ENCODE results near the gene ZFP1.

The ZFP1 gene

DNA sequence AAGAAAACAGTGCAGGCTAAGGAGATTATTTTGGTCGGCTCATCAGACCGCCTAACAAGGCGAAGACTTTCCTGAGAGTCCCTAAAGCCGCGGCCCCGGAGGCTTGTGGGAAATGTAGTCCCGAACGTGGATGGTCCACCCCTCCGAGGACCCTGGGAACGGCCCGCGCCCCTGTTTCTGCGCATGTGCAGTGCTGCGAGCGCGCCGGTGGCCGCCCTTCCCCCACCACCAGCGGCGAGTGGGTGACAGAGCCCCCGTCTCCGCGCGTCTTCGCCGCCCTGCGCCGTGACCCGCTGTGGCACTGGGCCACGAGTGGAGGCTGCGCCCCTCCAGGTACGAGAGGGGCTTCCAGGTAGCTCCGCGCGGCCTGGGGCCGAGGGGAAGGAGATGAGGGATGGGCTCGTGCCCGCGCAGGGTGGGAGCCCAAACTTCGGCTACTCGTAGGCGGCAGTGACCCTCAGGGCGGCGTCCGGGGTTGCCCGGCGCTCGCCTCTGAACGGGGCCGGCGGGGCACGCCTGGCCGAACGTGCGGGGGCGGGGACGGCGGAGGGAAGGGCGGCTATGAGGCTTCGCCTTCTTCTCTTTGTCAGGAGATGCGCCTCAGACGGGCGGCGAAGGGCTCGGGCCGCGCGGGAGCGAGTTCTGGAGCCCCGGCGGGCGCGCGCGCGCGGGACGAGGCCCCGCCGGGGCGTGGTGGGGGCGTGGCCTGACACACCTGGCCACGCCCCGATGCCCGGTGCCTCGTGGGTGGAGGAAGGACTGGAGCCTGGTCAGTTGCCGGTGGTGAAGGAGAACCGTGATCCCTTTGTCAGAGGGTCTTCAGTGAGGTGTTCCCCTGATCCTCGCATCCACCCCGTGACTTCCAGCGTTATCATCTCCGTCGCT, at the start of gene ZFP1:
TSS of gene ZFP1 (plus strand) at position 214 of the 885 bp plus-strand sequence. CDS start 4,428 bp downstream, outside the sequence.
- DNase-seq, result peak; percentile 95

DNA sequence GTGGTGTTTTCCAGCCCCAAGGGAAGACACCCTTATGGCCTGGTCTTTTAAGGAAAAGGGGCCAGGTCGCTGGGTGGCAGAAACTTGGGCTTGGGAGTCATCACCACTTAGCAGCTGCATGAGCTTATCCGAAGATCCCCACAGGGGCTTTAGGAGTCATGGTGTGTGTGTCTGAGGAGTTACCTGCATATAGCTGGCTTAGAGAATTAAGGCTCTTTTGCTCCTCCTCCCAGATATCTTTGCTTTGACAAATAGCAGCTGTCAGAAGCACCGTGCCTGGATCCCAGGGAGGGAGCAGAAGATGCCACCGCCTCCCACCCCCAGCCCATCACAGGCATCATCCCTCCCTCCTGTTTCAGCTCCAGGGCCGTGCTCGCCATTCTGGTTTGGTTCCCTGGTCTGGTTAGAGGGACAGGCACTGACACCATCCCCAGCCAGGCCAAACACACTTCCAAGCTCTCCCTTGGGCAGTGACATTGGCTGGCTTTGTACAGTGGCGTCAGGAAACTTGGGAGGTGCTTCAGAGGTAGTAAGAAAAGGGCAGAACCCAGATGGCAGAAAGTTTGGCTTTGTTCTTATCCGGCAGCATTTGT, 49.2 kb upstream of the ZFP1 start:
- no peak for DNase-seq

DNA sequence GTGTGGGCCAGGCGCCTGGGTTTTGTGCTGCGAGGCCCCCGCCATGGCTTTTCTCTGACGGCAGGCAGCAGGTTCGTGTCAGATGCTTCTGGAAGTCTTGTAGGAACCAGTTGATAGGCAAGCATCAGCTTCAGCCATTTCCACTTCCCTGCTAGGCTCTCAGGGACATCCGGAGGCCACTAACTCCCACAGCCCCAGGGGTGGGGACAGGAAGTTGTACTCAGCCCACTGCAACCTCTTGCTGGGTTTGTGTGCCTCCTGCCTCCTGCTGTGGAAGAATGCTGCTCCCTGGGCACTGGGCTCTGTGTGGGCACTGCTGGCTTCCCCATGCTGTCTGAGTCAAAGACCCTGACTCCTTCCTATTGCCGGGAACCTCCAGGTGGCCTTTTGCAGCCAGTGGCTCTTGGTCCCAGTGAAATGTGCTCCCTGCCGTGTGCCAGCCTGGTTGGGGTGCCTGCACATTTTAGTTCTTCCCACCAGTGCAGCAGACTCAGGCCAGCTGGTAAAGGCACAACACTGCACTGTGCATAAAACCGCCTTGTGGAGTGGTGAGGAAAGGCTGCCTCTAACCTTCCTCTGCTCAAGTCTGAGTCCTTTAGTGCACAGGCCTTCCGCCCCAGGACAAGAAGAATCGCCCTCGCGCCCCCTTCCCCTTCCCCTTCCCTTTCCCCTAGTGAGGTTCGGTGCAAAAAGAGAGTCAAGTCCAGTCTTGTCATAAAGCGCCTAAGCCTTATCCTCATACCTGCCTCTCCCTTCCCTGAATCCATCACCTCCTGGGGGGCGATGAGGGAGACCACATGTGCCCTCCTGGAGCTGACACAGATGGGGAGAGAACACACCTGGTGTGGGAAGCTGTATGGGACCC, 48.4 kb upstream of the ZFP1 start:
- peak; percentile 45 for DNase-seq

DNA sequence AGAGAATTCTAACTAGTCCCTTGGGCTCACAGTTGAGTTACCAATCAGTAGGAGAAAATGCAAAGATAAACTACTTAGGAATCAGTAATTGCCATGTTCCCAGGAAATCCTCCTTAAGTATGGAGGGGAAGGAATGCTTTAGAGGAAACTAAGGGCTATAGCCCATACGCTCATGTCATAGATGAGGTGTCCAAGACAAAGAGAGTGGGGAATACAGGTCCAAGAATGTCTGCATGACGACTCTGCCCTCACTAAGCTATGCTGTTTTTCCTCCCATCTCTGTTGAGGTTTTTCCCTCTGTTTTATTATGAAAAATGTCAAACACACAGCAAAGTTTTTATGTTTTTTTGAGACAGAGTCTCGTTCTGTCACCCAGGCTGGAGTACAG, 47.7 kb upstream of the ZFP1 start:
- no peak for DNase-seq

DNA sequence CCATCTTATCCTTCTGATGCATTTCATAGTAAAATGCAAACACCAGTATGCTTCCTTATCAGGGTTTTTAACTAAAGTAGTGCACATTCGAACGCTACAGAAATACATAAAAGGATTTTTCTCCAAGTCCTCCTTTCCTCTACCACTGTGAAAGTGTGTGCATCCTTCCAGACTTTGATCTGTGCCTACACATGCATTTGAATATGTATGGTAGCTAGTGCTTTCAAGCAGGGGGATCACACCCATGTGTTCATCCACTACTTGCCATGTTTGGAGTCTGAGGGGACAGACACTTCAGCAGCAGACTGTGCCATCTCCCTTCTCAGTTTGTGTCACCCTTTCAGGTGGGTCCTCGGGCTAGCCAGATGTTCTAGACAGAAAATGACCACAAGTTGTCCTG, 46.7 kb upstream of the ZFP1 start:
- DNase-seq, result no peak

DNA sequence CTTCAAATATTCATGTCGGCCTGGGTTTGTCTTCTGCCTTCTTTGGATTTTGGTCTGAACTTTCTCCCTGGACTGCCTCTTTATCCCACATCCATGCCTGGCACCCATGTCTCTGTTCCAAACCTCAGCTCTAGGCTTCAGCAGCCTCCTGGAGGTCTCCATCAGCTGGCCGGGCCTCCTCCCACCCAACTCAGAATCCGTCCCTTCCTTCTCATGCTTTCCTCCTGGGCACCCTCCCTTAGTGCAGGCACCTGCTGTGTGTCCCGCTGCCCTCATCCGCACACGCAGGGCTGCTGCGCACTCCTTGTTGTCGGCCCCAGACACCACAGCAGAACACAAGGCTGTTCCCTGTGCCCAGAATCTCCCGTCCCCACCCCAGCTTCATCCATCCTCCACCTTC, 45.7 kb upstream of the ZFP1 start:
- DNase-seq, result no peak

DNA sequence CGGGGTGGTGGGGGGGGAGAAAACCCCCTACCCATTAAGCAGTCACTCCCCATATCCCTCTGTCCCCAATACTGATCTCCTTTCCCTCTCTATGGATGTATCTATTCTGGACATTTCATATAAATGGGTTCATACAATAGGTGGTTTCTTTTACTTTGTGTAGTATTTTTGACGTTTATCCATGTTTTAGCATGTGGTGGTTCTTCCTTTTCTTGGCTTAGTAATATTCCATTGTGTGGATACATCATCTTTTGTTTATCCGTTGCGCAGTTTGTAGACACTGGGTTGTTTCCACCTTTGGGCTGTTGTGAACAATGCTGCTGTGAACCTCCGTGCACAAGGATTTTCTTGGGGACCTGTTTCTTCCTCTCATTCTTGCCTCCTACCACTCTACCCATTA, 44.3 kb upstream of the ZFP1 start:
- no peak for DNase-seq

DNA sequence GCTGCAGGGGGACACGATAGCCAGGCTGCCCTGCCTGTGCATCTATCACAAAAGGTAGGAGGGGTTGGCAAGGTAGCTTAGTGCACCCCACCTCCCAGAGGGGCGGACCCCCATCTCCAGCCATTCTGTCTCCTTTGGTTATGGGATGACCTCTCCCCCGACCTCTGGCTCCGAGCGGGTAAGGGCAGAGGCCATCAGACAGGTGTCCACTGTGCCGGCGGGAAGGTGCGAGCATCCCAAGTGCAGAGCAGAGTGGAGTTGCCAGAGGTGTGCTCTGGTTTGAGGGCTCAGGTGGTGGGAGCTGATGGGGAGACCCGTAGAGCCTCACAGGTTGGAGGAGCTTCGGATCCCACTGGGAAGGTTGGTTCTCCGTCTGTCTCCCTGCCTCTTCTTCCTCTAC, 43.5 kb upstream of the ZFP1 start:
- no peak for DNase-seq

DNA sequence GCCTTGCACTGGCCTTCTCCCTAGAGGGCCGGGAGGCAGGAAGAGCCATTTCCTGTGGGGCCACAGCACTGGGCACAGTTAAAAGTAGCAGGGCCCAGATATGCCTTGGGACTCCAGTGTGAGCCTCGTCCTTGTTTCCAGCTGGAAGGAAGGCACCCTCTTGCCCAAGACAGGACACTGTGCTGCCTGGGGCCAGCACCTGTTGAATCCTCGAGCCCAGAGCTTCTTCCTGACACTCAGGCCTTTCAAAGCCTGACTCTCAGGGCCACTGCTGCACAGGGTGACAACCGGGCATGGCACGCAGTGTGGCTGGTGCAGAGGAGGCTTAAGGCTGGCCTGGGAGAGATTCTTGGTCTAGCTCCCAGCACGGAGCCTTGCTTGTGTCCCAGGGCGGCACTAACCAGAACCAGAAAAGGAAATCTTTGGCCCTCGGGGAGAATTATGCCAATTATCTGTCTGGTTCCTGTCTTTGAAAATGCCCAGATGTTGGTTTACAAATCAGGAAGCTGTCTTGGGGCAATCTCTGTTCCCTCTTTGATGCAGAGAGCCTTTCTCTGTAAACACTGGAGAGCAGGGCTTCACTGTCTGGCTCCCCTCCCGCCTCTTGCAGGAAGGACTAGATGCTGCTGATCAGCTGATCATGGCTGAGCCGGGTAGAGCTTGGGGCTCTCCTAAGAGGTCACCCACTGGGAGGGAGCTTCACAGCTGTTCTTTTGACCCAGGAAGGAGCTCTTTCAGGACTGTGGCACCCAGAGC, 42.8 kb upstream of the ZFP1 start:
- DNase-seq, result no peak

DNA sequence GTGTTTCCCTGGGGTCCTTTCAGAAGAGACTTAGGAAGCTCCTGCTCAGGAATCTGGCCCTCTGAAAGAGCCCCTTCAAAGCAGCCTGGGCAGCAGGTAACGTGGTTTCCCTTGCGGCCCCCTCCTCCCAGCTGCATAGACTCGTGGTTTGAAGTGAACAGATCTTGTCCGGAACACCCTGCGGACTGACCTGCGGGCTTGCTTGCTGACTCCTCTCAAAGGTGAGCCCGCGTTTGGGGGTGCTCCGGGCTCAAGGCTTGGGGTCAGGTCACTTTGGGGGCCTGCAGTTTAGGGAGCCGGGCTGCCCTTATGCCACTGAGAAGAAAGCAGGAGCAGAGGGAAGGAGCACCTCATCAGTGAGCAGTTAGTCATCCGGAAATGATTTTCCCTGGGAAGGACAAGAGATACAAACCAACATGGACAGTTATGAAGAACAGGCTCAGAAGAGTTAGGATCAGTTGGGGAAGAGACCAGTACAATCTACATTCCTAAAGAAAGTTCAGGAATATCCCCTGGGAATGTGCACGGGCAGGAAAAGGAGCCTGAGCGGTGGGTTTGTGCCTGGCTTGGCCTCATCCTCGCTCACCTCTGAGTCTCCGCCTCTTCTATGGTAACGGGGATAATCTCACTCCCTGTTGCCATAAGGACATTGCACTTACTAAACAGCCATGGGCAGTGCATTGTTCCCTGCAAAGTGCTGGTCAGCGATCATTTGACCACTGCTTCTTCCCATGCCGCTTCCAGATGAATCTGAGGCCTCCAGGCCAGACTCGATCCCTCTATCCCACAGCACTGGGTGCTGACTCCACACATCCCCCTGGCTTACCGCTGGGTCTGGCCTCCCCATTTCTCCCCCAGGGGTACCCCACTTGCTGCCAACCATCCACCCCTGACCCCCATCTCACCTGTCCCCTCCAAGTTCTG, 41.7 kb upstream of the ZFP1 start:
- DNase-seq, result no peak

DNA sequence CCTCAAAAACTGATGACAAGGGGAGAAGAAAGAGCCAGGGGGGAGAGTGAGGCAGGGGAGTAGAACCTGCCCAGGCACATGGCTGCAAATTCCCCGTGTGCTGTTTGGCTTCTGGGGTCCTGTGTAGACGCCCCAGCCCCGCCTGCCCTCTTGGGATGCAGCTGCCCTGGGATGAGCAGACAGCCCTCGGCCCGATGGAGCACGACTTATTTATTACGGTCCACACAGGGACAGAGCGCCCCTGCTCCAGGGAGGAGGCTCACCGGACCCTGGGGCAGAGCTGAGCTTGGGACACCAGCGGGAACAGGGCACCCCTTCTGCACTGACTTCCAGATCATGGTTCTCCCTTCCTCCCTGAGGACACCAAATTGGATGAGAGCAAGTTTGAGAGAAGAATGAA, 40.8 kb upstream of the ZFP1 start:
- no peak for DNase-seq

DNA sequence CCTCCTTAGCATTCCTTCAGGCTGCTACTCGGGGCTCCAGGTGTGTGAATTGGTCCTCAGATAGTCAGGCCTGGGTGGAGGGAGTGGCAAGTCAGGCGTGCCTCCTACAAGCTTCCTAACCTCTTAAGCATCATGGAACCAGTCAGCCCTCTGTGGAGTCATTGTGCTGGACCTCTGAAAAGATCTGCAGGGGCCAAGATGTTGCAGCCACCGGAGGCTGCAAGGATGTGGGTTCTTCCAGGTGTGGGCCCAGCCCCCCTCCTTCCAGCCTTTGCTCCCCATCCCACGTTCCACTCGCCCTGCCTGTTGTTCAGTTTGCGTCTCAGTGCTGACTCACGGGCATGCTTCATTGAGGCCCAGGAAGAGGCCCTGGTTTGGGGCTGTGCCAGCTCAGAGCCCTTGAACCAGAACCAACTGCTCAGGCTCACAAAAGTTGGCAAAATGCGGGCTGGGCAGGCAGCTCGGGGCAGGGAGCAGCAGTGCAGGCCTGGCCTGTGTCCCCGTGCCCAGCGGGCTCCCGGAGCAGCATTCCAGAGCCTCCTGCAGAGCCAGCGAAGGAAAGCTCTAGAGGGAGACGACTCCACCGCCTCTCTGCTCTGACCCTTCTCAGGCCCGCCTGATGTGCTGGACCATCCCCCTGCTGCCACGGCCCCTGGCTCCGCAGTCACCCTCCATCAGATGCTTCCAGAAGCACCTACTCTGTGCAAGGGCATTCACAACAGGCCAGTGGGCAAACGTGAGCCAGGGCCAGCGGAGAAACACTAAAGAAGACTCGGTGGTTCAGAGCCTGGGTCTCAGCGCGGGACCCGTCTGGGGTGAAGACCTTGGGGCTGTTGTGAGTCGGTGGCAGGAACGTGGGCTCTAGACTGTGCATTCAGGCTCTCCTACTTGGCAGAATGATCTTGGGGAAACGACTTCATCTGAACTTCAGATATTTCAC, 39.3 kb upstream of the ZFP1 start:
- peak; percentile 71 for DNase-seq

DNA sequence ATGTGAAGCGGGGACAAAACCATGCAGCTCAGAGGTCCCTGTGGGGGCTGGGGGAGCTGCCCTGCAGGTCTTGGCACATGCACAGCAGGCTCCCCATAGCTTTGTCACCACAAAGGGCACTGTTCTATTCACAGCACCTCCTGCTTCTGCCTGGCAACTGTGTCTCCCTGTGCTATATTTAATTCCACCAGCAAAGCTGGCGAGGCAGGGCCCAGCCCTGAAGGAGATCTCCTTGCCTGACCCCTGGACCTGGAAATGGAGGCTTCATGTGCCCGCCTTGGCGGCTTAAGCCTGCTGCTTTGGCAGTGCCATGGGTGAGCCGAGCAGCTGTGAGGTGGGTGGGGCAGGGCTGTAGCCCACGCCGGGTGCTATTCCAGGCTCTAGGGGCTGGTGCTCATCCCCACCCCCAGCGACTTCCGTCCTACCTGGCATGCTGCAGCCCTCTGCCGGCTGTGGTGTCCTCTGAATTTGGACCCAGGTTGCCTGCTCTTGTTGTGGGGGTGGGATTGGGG, 38.5 kb upstream of the ZFP1 start:
- DNase-seq, result no peak

DNA sequence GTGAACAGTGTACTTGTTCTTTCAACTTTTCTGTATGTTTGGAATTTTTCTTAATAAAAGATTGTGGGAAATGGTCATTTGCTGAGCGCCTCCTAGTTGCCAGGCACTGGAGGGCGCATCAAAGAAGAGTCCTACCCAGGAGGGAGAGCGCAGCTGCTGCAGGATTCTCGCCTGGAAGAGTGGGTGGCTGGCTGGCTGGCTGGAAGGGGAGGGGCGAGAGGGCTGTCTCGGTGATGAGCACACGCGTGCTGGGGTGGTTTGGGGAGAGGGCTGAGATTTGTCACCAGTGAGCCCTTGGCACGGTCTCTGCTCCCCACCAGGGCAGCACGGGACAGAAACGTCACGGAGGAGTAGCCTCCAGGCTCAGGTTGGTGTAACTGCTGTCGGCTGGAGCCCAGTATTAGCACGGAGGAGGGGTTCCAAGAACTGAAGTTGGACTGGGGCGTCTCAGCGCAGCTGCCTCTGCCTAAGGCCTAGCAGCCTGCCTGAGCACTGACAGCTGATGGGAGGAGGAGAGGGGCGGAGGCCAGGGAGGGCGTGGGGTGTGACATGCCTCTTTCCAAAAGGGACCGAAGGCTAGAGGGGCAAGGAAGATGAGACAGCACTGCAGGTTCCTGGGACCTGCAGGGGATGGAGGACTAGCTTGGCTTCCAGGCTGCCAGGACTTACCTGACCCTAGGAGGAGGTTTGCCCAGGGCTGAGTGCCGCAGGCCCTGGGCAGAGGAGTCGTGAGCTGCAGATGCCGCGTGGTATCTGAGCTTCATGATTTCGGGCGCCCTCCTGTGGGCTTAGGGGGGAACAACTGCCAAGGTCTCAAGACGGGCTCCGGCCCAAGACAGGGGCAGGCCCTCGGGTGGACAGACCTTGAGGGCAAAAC, 37.4 kb upstream of the ZFP1 start:
- DNase-seq, result peak; percentile 79

DNA sequence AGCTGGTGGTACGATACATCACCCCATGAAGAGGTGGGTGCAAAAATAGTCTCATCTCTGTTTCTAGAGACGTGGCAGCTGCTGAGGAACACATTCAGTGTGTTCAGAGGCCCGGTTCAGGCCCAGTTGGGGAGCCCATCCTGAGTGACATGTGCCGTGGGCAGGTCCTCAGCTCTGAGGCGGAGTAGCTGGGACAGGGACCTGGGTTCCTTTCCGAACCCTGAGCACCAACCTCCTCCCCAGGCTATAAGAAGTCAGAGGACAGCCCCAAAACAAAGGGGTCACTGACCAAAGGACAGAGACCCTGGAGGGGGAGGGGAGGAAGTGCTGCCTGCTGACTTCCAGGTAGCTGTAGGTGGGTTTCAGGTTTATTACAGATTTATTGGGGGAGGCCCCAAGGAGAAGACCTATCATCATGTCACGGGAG, 36.8 kb upstream of the ZFP1 start:
- no peak for DNase-seq

DNA sequence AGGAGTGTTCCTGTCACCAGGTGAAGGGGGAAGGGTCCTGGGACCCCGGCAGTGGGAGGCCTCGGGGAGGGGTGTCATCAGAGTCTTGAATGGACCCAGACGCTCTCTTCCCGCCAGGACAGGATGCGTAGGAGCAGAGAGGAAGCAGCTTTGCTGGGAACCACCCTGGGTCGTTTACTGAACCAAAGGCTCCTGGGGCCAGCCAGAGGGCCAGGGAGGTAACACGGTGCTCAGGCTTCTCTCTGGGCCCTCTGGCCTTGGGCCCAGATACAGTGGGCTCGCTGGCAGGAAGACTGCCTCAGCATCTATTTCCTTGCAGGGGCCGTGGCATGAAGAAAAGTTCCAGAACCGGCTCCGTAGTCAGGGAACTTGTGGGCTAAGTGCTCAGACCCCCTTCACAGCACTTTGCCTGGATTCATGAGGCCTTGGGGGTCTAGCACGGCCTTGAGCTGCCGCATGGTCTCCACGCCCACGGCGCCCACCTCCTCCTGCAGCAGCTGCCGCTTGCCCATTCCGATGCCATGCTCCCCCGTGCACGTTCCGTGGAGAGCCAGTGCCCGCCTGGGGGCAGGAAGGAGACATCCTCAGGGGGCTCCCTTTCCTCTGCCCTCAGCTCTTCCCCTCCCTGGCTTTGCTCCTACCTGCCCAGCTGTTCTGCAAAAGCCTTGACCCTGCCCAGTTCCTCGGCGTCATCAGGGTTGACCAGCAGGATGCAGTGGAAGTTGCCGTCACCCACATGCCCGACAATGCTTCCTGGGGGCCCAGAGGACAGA, 36.2 kb upstream of the ZFP1 start:
- DNase-seq, result no peak

DNA sequence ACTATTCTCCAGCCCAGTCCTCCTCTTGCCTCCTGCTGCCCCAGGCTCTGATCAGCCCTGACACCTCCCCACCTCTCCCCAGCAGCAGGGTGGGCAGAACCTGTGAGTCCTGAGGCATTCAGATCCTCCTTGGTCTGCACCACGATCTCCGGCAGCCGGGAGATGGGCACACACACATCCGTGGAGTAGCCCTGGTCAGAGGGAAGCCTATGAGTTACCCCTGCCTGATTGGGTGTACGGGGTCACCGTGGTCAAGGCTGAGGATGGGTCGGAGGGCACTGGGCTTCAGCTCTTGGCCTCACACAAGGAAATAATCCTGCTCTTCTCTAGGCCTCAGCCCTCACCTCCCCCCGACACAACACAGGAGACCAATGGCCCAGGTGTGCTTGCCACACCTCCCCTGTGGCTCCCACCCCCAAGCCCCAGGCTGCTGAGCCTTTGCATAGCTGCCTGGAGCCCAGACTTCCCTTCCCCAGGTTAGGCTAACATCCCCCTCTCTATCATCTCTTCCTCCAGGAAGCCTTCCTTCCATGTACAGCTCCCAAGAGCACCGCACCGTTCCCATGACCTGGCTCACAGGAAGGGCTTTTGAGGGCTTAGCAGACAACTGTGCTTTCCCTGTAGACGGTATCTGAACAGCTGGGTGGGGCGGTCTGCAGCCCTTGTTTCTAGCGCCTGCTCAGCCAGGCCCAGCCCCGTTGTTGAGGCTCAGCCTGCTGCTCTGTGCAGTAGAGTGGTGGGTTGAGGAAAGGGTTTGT, 35.4 kb upstream of the ZFP1 start:
- no peak for DNase-seq
